NT2/D1 (cell line): Measurements from ENCODE around the gene MSANTD3.

Source experiments
- DNase-seq: peaks from one replicate; pipeline ENCODE4 v3.0.0-alpha.2; 2011; ENCODE audit warnings: low read depth, low spot score
- H3K27me3 ChIP-seq: 2 replicates; pipeline ENCODE4 v1.6.0; 2011; ENCODE audit warnings: mild to moderate bottlenecking; ENCODE audit not compliant: insufficient read length, insufficient read depth
- H3K36me3 ChIP-seq: 2 replicates; pipeline ENCODE4 v1.6.1; 2011; ENCODE audit warnings: mild to moderate bottlenecking, low read length, mixed read lengths; ENCODE audit not compliant: insufficient read depth, insufficient read length
- H3K4me1 ChIP-seq: 2 replicates; pipeline ENCODE4 v1.5.1; 2011; ENCODE audit not compliant: insufficient read depth, insufficient read length
- H3K4me3 ChIP-seq: 2 replicates; pipeline ENCODE4 v1.5.1; 2011; ENCODE audit warnings: low read depth; ENCODE audit not compliant: insufficient read length
- H3K9ac ChIP-seq: 2 replicates; pipeline ENCODE4 v1.6.0; 2011; ENCODE audit warnings: low read depth; ENCODE audit not compliant: insufficient read length
- H3K9me3 ChIP-seq: 2 replicates; pipeline ENCODE4 v1.5.1; 2011; ENCODE audit warnings: mild to moderate bottlenecking, low read length; ENCODE audit not compliant: insufficient read depth
- SUZ12 ChIP-seq: IDR thresholded peaks from 2 replicates; pipeline ENCODE4 v1.6.1; 2011; ENCODE audit not compliant: insufficient read length, insufficient read depth; ENCODE audit errors: extremely low read depth
- YY1 ChIP-seq: IDR thresholded peaks from 2 replicates; pipeline ENCODE4 v1.6.1; 2011; ENCODE audit not compliant: insufficient read length, insufficient read depth
- ZNF274 ChIP-seq: IDR thresholded peaks from 2 replicates; pipeline ENCODE4 v1.6.1; 2011; ENCODE audit warnings: mild to moderate bottlenecking, low read depth, low read length

MSANTD3 gene

DNA sequence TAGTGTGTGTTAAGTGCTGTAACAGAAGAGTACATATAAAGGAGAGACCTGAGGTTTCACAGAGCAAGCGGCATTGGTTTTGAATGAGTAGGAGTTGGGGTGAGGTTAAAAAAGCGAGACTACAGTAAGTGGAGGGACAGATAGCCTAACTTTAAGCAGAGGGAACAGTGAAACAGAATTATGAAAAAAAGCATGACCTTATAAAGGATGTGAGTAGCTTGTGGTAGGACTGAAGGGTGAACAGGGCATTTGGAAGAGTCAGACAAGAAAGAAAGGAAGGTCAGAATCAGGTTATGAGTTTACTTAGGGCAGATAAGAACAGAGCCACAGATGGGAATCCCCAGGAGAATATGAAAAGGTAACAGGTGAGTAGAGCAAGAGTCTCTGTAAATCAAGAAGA lies 22.5 kb downstream of the MSANTD3 start:
- TF ChIP-seq ZNF274 (no peak), SUZ12 (no peak), YY1 (no peak)
- Histone ChIP-seq H3K36me3 (peaks cover 64% of the 10 kb centered on the region), H3K4me3 (no peak overlapping the region), H3K9me3 (no peaks in the 10 kb centered on the region), H3K27me3 (no peaks in the 10 kb centered on the region), H3K4me1 (no peaks in the 10 kb centered on the region), H3K9ac (no peak overlapping the region)
- DNase-seq, result no peak

DNA sequence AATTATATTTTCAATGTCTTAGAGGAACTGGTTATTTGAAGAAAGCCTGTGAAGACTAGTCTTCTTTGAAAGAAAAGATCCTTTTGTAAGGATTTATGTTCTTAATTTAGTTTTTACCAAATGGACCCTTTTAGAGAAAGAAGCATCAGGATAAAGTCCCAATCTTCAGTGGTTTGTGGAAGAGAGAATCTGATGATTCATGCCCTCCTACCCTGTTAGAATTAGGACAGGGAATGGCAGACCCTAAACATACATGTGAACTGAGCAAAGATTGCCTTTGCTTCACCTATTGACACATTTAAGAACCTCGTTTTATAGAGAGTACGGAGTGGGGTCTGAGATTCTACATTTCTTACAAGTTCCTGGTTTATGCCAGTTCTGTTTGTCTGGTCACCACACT lies 26.0 kb downstream of the MSANTD3 start:
- Histone ChIP-seq H3K9me3 (no peaks in the 10 kb centered on the region), H3K4me1 (no peaks in the 10 kb centered on the region), H3K36me3 (peaks cover 49% of the 10 kb centered on the region), H3K27me3 (no peaks in the 10 kb centered on the region), H3K9ac (no peak overlapping the region), H3K4me3 (no peak overlapping the region)
- DNase-seq, result no peak
- TF ChIP-seq YY1, result no peak

GRCh38 chr9:100455470-100455869 lies 28.5 kb downstream of the MSANTD3 start:
- Histone ChIP-seq H3K4me1 (no peaks in the 10 kb centered on the region), H3K27me3 (no peaks in the 10 kb centered on the region), H3K4me3 (no peak overlapping the region), H3K36me3 (peaks cover 30% of the 10 kb centered on the region), H3K9me3 (no peaks in the 10 kb centered on the region), H3K9ac (no peak overlapping the region)
- no peak for TF ChIP-seq SUZ12
- no peak for TF ChIP-seq YY1
- TF ChIP-seq ZNF274, result no peak
- no peak for DNase-seq

DNA sequence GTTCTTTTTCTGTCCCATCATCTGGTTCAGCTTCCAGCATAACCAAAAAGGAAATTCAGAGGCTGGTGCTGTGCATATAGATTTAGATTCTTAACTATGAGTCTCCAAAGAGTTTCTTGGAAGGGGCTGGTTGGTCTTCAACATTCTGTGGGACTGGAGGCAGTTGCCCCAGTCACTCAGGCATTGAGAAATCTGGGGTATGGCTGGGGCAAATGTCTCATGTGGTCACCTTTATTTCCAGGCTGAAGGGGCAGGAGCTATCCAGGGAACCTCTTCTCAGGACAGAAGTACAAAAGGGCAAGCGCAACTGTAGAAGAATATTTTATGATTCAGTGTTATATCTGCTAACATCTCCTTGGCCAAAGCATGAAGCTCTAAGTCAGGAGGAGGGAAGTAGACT lies 30.6 kb downstream of the MSANTD3 start:
- Histone ChIP-seq H3K4me3 (no peak overlapping the region), H3K9ac (no peak overlapping the region), H3K36me3 (peaks cover 15% of the 10 kb centered on the region), H3K9me3 (no peaks in the 10 kb centered on the region), H3K4me1 (no peaks in the 10 kb centered on the region), H3K27me3 (no peaks in the 10 kb centered on the region)
- TF ChIP-seq ZNF274, result no peak
- TF ChIP-seq YY1, result no peak
- TF ChIP-seq SUZ12, result no peak
- no peak for DNase-seq

DNA sequence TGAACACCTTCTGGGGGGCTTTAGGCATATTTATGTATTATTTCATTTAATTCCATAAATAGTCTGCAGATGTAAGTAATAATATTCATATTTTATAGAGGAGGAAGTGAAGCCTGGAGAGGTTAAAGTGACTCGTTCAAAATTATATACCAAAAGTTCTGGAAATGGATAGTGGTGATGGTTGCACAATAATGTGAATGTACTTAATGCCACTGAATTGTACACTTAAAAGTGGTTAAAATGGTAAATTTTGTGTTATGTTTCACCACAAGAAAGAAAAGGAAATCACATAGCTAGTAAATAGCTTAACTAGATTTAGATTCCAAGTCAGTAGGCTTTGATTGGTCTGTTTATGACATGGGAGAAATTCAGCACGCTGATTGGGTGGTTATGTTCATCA lies 33.0 kb downstream of the MSANTD3 start:
- no peaks in the 10 kb centered on the region for H3K9me3 ChIP-seq
- no peaks in the 10 kb centered on the region for H3K36me3 ChIP-seq
- no peaks in the 10 kb centered on the region for H3K4me1 ChIP-seq
- H3K4me3 ChIP-seq, result no peak overlapping the region
- no peaks in the 10 kb centered on the region for H3K27me3 ChIP-seq
- TF ChIP-seq ZNF274 (no peak), YY1 (no peak), SUZ12 (no peak)
- no peak for DNase-seq
- no peak overlapping the region for H3K9ac ChIP-seq

DNA sequence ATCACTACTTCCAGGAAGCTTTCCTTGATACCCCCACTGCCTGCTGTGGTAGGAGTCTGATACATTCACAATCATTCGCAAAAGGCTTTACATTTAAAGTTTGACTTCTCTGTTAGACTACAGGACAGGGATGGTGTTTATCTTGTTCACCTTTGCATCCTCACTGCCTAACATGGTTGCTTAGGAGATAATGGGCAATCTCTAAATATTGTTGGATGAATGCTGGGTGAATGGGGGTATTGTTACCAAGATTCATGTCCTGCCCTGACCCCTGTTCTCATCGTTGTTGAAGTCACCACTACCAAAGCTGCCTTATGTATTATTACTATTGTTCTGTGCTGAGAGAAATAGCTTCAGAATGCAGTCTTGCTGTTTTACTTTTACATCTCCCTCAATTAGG lies 38.3 kb downstream of the MSANTD3 start:
- Histone ChIP-seq H3K9me3 (no peaks in the 10 kb centered on the region), H3K27me3 (no peaks in the 10 kb centered on the region), H3K4me1 (no peaks in the 10 kb centered on the region), H3K4me3 (no peak overlapping the region), H3K9ac (no peak overlapping the region), H3K36me3 (no peaks in the 10 kb centered on the region)
- TF ChIP-seq YY1 (no peak), ZNF274 (no peak), SUZ12 (no peak)
- no peak for DNase-seq

- no peaks in the 10 kb centered on the region for H3K9me3 ChIP-seq
- no peak overlapping the region for H3K4me3 ChIP-seq
- H3K27me3 ChIP-seq, result no peaks in the 10 kb centered on the region
- TF ChIP-seq YY1 (no peak), SUZ12 (no peak), ZNF274 (no peak)
- H3K4me1 ChIP-seq, result no peaks in the 10 kb centered on the region
- no peaks in the 10 kb centered on the region for H3K36me3 ChIP-seq
- no peak for DNase-seq
- H3K9ac ChIP-seq, result no peak overlapping the region
Observed at GRCh38 chr9:100465761-100466160, 38.8 kb downstream of the MSANTD3 start.

DNA sequence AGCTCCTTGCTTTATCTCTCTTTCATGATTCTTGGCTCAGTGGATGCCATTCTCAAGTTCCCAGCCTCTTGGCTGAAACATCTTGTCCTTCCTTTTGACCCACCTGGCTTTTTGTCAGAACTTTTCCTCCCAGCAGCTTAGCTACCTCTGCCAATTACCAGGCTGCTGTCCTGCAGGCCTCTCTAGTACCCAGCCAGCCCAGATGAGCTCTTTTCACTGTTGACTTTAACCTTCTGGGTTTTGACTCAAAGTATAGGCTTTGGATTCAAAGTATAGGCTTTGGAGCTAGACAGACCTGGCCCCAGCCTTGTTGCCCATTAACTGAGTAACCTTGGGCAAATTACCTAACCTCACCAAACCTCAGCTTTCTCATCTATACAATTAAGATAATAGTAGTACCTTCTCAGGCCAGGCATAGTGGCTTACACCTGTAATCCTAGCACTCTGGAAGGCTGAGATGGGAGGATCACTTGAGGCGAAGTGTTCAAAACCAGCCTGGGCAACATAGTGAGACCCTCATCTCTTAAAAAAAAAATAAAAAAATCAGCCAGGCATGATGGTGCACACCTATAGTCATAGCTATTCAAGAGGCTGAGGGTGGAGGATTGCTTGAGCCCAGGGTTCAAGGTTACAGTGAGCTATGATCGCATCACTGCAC lies 39.4 kb downstream of the MSANTD3 start:
- no peak for TF ChIP-seq SUZ12
- no peak for TF ChIP-seq YY1
- no peak for TF ChIP-seq ZNF274
- H3K9ac ChIP-seq, result no peak overlapping the region
- H3K36me3 ChIP-seq, result no peaks in the 10 kb centered on the region
- H3K9me3 ChIP-seq, result no peaks in the 10 kb centered on the region
- no peaks in the 10 kb centered on the region for H3K27me3 ChIP-seq
- no peak for DNase-seq
- no peak overlapping the region for H3K4me3 ChIP-seq
- no peaks in the 10 kb centered on the region for H3K4me1 ChIP-seq
